Loucy (cell line): ENCODE measurements around the gene SLC23A2.

Source experiments
- CTCF ChIP-seq: fragments of 200-600 bp; sonication (generic); conservative IDR thresholded peaks from 2 replicates; pipeline ENCODE4 v1.5.1; 2014; ENCODE audit warnings: mild to moderate bottlenecking, antibody characterized with exemption, low read length
- EZH2phosphoT487 ChIP-seq: fragments of 200-600 bp; IDR thresholded peaks from 2 replicates; pipeline ENCODE4 v1.6.1; 2018; ENCODE audit warnings: antibody characterized with exemption, mild to moderate bottlenecking, moderate library complexity, borderline replicate concordance

DNA sequence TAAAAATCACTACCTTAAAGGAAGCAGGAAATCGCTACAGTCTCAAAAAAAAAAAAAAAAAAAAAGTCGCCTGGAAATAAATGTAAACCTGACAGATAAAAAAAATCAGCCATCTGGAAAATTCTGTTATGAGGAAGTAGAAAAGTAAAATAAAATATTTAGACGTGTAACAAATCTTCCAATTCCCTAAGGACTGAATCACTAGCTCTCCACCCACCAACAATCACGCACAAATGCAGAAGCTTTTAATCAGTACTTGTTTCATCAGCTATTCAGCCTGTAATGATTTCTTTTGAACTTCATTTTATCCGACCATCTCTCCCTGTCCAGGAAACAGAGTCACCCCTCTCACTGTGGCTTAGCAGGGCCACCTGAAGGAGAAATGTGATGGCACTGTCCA is 59.0 kb downstream of the SLC23A2 start:
- TF ChIP-seq CTCF = no peak
- no peak for TF ChIP-seq EZH2phosphoT487
